Stomach (tissue), 9 donors: ENCODE results near the gene NCKAP5. TPM values are rescaled to one million over a fixed set of nuclear protein-coding genes. Genes with fewer than 3 reads are reported as not detected.

Source experiments
- DNase-seq, 2 donors: peaks; one replicate each; pipeline versions ENCODE4 v3.0.0 to v3.0.0-alpha.2; 2013 to 2019
- H3K27ac ChIP-seq, 5 donors: fragments of 200-600 bp in 4 of 5; sonication (generic) in 4 of 5; one replicate each; pipeline ENCODE4 v1.5.1; 2013 to 2019; ENCODE audit warnings: mild to moderate bottlenecking in 1 of 5, moderate library complexity in 1 of 5
- H3K27me3 ChIP-seq, 3 donors: fragments of 200-600 bp; sonication (generic); one replicate each; pipeline ENCODE4 v1.5.1; 2017 to 2019; ENCODE audit warnings: mixed run types in 1 of 3
- H3K36me3 ChIP-seq, 4 donors: fragments of 200-600 bp; sonication (generic); 1 replicate in 3 of 4; 2 replicates in 1 of 4; pipeline ENCODE4 v1.5.1; 2016 to 2019
- H3K4me1 ChIP-seq, 4 donors: fragments of 200-600 bp; sonication (generic); one replicate each; pipeline ENCODE4 v1.5.1; 2016 to 2019
- H3K4me3 ChIP-seq, 4 donors: fragments of 200-600 bp; sonication (generic) in 3 of 4; one replicate each; pipeline ENCODE4 v1.5.1; 2016 to 2019; ENCODE audit warnings: mild to moderate bottlenecking in 1 of 4
- H3K9me3 ChIP-seq, 4 donors: fragments of 200-600 bp; sonication (generic); one replicate each; pipeline ENCODE4 v1.5.1; 2016 to 2019
- CTCF ChIP-seq, 7 experiments: fragments of 450-650 bp in 4 of 7; fragments of 200-600 bp in 3 of 7; sonication (generic) in 3 of 7; IDR thresholded peaks; one replicate each; pipeline ENCODE4 v1.5.1; 2016 to 2019; ENCODE audit warnings: antibody characterized with exemption in 7 of 7, control low read depth in 2 of 7, mild to moderate bottlenecking in 1 of 7
- EP300 ChIP-seq: sonication (generic); formaldehyde crosslinking; IDR thresholded peaks from one replicate; pipeline ENCODE4 v1.6.1; 2017; ENCODE audit warnings: antibody characterized with exemption
- POLR2A ChIP-seq, 4 donors: fragments of 450-650 bp; IDR thresholded peaks; one replicate each; pipeline ENCODE4 v1.6.1; 2016; ENCODE audit warnings: antibody characterized with exemption in 4 of 4, control low read depth in 2 of 4, mild to moderate bottlenecking in 1 of 4, moderate library complexity in 1 of 4
- POLR2AphosphoS5 ChIP-seq, 3 donors: sonication (generic); formaldehyde crosslinking; IDR thresholded peaks; one replicate each; pipeline ENCODE4 v1.6.1; 2016; ENCODE audit warnings: antibody characterized with exemption in 3 of 3
- WGBS, 5 donors: extraction: QIAGEN DNeasy Blood & Tissue Kit in 3 of 5; methylation state at CpG; one replicate each; pipeline versions ENCODE4 v1.1.5 to v1.1.7; 2013 to 2018; 5-methylcytosine and 5-hydroxymethylcytosine counted together
- intact Hi-C: fragments of 100-400 bp; cut with DNase I; formaldehyde crosslinking; loops from one replicate; pipeline ENCODE4 v1.15.1; 2023; ENCODE audit warnings: low total_unique reads
- polyA plus RNA-seq, 3 donors: library from polyadenylated mRNA; stranded (reverse); fragments of 200-250 nt; gene quantifications; one replicate each; pipeline ENCODE4 v1.2.3, GENCODE V29; 2013
- total RNA-seq, 5 donors: library from RNA; depleted of rRNA; stranded (reverse); fragments of >200 nt; gene quantifications; one replicate each; pipeline versions ENCODE4 v1.1.0 to v1.2.3, GENCODE V29; 2014 to 2016
- donor health status: healthy with polysubstance abuse.
- donor health status: Bipolar disorder and iron deficiency.
- donor health status: healthy.

The NCKAP5 gene
- total and polyA plus RNA-seq, 8 donors: 0.58 to 8.0 (median 1.6) TPM; not detected in 1

DNA sequence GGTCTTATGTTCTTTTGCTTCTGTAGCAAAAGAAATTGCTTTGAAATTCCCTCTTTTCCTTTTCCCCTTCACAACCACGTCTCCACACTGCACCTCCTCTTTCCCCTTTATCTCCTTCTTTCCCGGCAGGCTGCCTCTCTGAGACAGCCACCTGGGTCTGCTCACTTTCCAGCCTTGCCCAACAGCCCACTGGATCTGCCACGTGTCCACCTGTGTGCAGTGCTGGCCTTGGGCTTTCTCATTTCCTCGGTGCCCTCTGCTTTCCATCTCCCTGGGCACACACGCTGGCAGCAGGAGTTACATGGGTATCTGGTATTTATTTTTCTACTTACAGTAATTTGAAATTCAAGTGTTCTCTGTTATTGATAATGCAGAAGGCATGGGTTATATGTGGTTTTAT is 684.8 kb downstream of the NCKAP5 start:
- TF ChIP-seq POLR2AphosphoS5 (IDR thresholded peaks at IDR 0.05) (no peak), CTCF (IDR thresholded peaks at IDR 0.05) (no peak), POLR2A (IDR thresholded peaks at IDR 0.05) (no peak), EP300 (no peak)
- WGBS, 5 donors: 29 to 45% (median 38%) methylated on average over 5 of the region's 5 CpGs
- Histone ChIP-seq H3K27ac (no peak overlapping the region), H3K4me3 (no peak overlapping the region), H3K9me3 (peaks cover 0 to 5% (median 0%) of the 10 kb centered on the region in 4 donors), H3K4me1 (peaks cover 0 to 14% (median 3%) of the 10 kb centered on the region in 4 donors), H3K36me3 (no peaks in the 10 kb centered on the region), H3K27me3 (no peaks in the 10 kb centered on the region)
- intact Hi-C loops: no loop called here
- peak in 1 of 2 donors; percentile 18 for DNase-seq

DNA sequence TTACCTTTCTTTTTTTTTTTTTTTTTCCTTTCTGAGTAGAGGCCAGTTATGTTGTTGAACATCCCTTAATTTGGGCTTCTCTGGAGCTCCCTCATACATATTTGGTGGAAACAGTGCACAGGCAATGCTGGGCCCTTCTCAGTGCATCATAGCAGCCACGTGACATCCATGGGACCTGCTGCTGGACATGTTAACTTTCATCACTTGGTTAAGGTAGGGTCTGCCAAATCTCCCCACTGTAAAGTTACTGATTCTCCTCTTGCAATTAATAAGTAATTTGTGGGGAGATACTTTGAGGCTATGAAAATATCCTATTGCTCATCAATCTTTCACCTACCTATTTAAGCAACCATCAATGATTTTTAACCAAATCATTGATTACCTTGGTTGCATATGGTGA is 686.7 kb downstream of the NCKAP5 start:
- Histone ChIP-seq H3K27ac (no peak overlapping the region), H3K4me1 (peaks cover 0 to 14% (median 3%) of the 10 kb centered on the region in 4 donors), H3K27me3 (no peaks in the 10 kb centered on the region), H3K4me3 (no peak overlapping the region), H3K36me3 (no peaks in the 10 kb centered on the region), H3K9me3 (peaks cover 0 to 4% (median 0%) of the 10 kb centered on the region in 4 donors)
- DNase-seq: no peak
- WGBS, 5 donors: 70 to 94% (median 87%) methylated on average over 1 of the region's 1 CpG
- intact Hi-C loops: no loop called here
- no peak for TF ChIP-seq EP300
- TF ChIP-seq CTCF (IDR thresholded peaks at IDR 0.05): no peak
- no peak for TF ChIP-seq POLR2A (IDR thresholded peaks at IDR 0.05)
- TF ChIP-seq POLR2AphosphoS5 (IDR thresholded peaks at IDR 0.05): no peak

- 89 to 94% (median 93%) methylated on average over 9 of the region's 9 CpGs for WGBS, 5 donors
- intact Hi-C loops: no loop called here
- Histone ChIP-seq H3K36me3 (no peaks in the 10 kb centered on the region), H3K4me3 (no peak overlapping the region), H3K27ac (no peak overlapping the region), H3K27me3 (no peaks in the 10 kb centered on the region), H3K9me3 (no peaks in the 10 kb centered on the region), H3K4me1 (no peaks in the 10 kb centered on the region)
- TF ChIP-seq POLR2A (IDR thresholded peaks at IDR 0.05): no peak
- no peak for TF ChIP-seq CTCF (IDR thresholded peaks at IDR 0.05)
- no peak for TF ChIP-seq POLR2AphosphoS5 (IDR thresholded peaks at IDR 0.05)
- no peak for DNase-seq
These were observed 690.3 kb downstream of the NCKAP5 start for GRCh38 chr2:132877923-132878322.

GRCh38 chr2:132876745-132877391 is 691.4 kb downstream of the NCKAP5 start:
- no peaks in the 10 kb centered on the region for H3K9me3 ChIP-seq
- H3K4me1 ChIP-seq: no peaks in the 10 kb centered on the region
- no peak overlapping the region for H3K27ac ChIP-seq
- H3K4me3 ChIP-seq: no peak overlapping the region
- no peaks in the 10 kb centered on the region for H3K36me3 ChIP-seq
- 68 to 79% (median 72%) methylated on average over 5 of the region's 5 CpGs for WGBS, 5 donors
- intact Hi-C loops: no loop called here
- no peaks in the 10 kb centered on the region for H3K27me3 ChIP-seq
- no peak for DNase-seq
- TF ChIP-seq CTCF (IDR thresholded peaks at IDR 0.05) (no peak), POLR2AphosphoS5 (IDR thresholded peaks at IDR 0.05) (no peak), EP300 (no peak)
